Measurements from ENCODE around the gene NRG4.

NRG4 gene

DNA sequence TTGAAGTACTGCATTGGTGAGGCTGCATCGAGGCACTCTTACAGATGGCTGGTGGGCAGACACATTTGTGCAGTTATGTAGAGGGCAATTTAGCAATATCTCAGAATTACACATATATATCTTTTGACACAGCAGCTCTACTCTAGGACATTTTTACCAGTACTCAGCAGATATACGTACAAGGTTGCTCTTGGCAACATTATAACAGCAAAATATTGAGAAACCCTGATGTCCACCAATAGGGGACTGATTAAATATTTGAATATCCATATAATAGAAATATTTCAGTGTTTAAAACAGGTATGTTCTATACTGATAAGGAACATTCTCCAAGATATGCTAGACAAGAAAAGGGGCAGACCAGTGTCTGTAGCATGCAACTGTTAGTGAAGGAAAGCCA, 116.5 kb downstream of the NRG4 start:
- H2AFZ ChIP-seq (ENCODE audit: low read length): no peak overlapping the region
- H3K36me3 ChIP-seq (ENCODE audit: insufficient read depth, low read length): no peaks in the 10 kb centered on the region; the same call in 1 of the 2 replicates
- H3K79me2 ChIP-seq (ENCODE audit: insufficient read depth, low read length): no peaks in the 10 kb centered on the region
- no peaks in the 10 kb centered on the region for H3F3A ChIP-seq (ENCODE audit: insufficient read depth, low read length)
- no peak overlapping the region for H3K9ac ChIP-seq (ENCODE audit: low read length)
- no peaks in the 10 kb centered on the region for H3K27me3 ChIP-seq (ENCODE audit: insufficient read depth, low read length)
- H3K9me2 ChIP-seq (ENCODE audit: low read depth, low read length): no peaks in the 10 kb centered on the region
- H3K9me3 ChIP-seq (ENCODE audit: low read length): no peaks in the 10 kb centered on the region
- H4K20me1 ChIP-seq (ENCODE audit: insufficient read depth, low read length): no peaks in the 10 kb centered on the region
- TF ChIP-seq EZH2 (IDR thresholded peaks at IDR 0.05; ENCODE audit: borderline replicate concordance, low read length) (no peak), CTCF (IDR thresholded peaks at IDR 0.05; ENCODE audit: low read length) (no peak)
- no peak overlapping the region for H3K27ac ChIP-seq (ENCODE audit: low read depth, low read length, poor library complexity, severe bottlenecking)
- no peak overlapping the region for H3K4me2 ChIP-seq (ENCODE audit: low read length)
- no peaks in the 10 kb centered on the region for H3K4me1 ChIP-seq (ENCODE audit: insufficient read depth, low read length, severe bottlenecking)
- H3K4me3 ChIP-seq (ENCODE audit: low read depth, low read length, poor library complexity, severe bottlenecking): no peak overlapping the region

GRCh38 chr15:75891895-75892294, 120.3 kb downstream of the NRG4 start:
- no peaks in the 10 kb centered on the region for H3F3A ChIP-seq (ENCODE audit: insufficient read depth, low read length)
- no peaks in the 10 kb centered on the region for H3K9me2 ChIP-seq (ENCODE audit: low read depth, low read length)
- H4K20me1 ChIP-seq (ENCODE audit: insufficient read depth, low read length): no peaks in the 10 kb centered on the region
- H3K79me2 ChIP-seq (ENCODE audit: insufficient read depth, low read length): no peaks in the 10 kb centered on the region
- no peak overlapping the region for H3K4me3 ChIP-seq (ENCODE audit: low read depth, low read length, poor library complexity, severe bottlenecking)
- H3K4me2 ChIP-seq (ENCODE audit: low read length): no peak overlapping the region
- H3K9ac ChIP-seq (ENCODE audit: low read length): no peak overlapping the region
- no peak overlapping the region for H2AFZ ChIP-seq (ENCODE audit: low read length)
- H3K36me3 ChIP-seq (ENCODE audit: insufficient read depth, low read length): peaks cover 13% of the 10 kb centered on the region; the same call in 1 of the 2 replicates
- H3K27ac ChIP-seq (ENCODE audit: low read depth, low read length, poor library complexity, severe bottlenecking): no peak overlapping the region
- H3K9me3 ChIP-seq (ENCODE audit: low read length): no peaks in the 10 kb centered on the region
- TF ChIP-seq CTCF (IDR thresholded peaks at IDR 0.05; ENCODE audit: low read length) (no peak), EZH2 (IDR thresholded peaks at IDR 0.05; ENCODE audit: borderline replicate concordance, low read length) (no peak)
- H3K27me3 ChIP-seq (ENCODE audit: insufficient read depth, low read length): no peaks in the 10 kb centered on the region
- H3K4me1 ChIP-seq (ENCODE audit: insufficient read depth, low read length, severe bottlenecking): no peaks in the 10 kb centered on the region

All from OCI-LY1 (cell line).